NCI-H82 treated with DMSO at 0.1 percent for 48 hours (cell line): ENCODE measurements around the gene PPP3R2.

ENCODE experiments used
- DNase-seq: peaks from one replicate; lab custom pipeline; 2025; ENCODE audit not compliant: unreplicated experiment; lab: John Stamatoyannopoulos, UW

The PPP3R2 gene

GRCh38 chr9:101594796-101595195 lies at the start of gene PPP3R2:
PPP3R2 (minus strand) TSS chr9:101594969; CDS start chr9:101594921, 48 bp downstream.
- DNase-seq, result no peak

- DNase-seq, result no peak
Observed at GRCh38 chr9:101639785-101640665, 45.3 kb upstream of the PPP3R2 start.

- DNase-seq, result no peak
Observed at GRCh38 chr9:101639311-101639710, 44.5 kb upstream of the PPP3R2 start.

- no peak for DNase-seq
Observed at GRCh38 chr9:101636247-101636646, 41.5 kb upstream of the PPP3R2 start.

- no peak for DNase-seq
Observed at GRCh38 chr9:101635473-101635872, 40.7 kb upstream of the PPP3R2 start.

- DNase-seq, result no peak
Observed at GRCh38 chr9:101634741-101635409, 40.1 kb upstream of the PPP3R2 start.

GRCh38 chr9:101632611-101633010 lies 37.8 kb upstream of the PPP3R2 start:
- DNase-seq, result no peak

- no peak for DNase-seq
Observed at GRCh38 chr9:101631892-101632291, 37.1 kb upstream of the PPP3R2 start.

GRCh38 chr9:101629636-101630035 lies 34.9 kb upstream of the PPP3R2 start:
- no peak for DNase-seq

GRCh38 chr9:101628173-101628572 lies 33.4 kb upstream of the PPP3R2 start:
- DNase-seq, result no peak

- no peak for DNase-seq
Observed at GRCh38 chr9:101626295-101626694, 31.5 kb upstream of the PPP3R2 start.

GRCh38 chr9:101625876-101626275 lies 31.1 kb upstream of the PPP3R2 start:
- no peak for DNase-seq

GRCh38 chr9:101620452-101620851 lies 25.7 kb upstream of the PPP3R2 start:
- DNase-seq, result no peak

- DNase-seq, result no peak
Observed at GRCh38 chr9:101618698-101619097, 23.9 kb upstream of the PPP3R2 start.

- no peak for DNase-seq
Observed at GRCh38 chr9:101605547-101605946, 10.8 kb upstream of the PPP3R2 start.

- DNase-seq, result no peak
Observed at GRCh38 chr9:101604296-101604695, 9.5 kb upstream of the PPP3R2 start.

GRCh38 chr9:101601904-101602765 lies 7.4 kb upstream of the PPP3R2 start:
- DNase-seq, result peak; percentile 35

- no peak for DNase-seq
Observed at GRCh38 chr9:101593345-101593744, 1.4 kb downstream of the PPP3R2 start.

- DNase-seq, result no peak
Observed at GRCh38 chr9:101592788-101593187, 2.0 kb downstream of the PPP3R2 start.

- no peak for DNase-seq
Observed at GRCh38 chr9:101591787-101592446, 2.9 kb downstream of the PPP3R2 start.

- peak; percentile 23 for DNase-seq
Observed at GRCh38 chr9:101590901-101591300, 3.9 kb downstream of the PPP3R2 start.
